Measurements from ENCODE around the gene NR6A1.

NR6A1 gene

GRCh38 chr9:124795881-124796431 is 24.8 kb upstream of the NR6A1 start:
- no peak for DNase-seq

- no peak for DNase-seq
These were observed 23.9 kb upstream of the NR6A1 start for GRCh38 chr9:124794902-124795491.

DNA sequence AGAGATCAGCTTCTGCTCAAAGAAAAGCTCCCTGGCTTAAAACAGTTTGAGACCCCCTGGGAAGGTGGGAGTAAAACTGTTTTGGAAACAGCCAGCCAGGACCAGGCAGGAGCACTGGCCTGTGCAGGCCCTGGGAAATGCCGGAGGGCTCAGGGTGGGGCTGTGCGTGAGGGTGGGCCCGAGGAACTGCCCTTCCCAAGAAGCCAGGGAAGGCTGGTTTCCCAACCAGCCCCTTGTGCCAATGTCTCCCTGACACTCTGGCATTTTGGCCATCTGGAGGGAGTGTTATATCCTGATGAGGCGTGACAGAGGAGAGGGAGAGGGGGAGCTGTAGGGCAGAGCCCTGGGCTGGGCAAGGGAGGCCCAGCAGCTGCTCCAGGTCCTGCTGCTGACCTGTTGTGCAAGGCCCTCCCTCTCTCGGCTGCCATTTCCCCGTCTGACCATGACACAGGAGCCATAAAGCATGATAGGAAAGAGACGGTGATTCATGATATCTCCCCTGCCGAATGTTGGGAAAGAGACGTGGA is 22.0 kb upstream of the NR6A1 start:
- no peak for DNase-seq

GRCh38 chr9:124792257-124793014 is 21.3 kb upstream of the NR6A1 start:
- DNase-seq, result no peak

DNA sequence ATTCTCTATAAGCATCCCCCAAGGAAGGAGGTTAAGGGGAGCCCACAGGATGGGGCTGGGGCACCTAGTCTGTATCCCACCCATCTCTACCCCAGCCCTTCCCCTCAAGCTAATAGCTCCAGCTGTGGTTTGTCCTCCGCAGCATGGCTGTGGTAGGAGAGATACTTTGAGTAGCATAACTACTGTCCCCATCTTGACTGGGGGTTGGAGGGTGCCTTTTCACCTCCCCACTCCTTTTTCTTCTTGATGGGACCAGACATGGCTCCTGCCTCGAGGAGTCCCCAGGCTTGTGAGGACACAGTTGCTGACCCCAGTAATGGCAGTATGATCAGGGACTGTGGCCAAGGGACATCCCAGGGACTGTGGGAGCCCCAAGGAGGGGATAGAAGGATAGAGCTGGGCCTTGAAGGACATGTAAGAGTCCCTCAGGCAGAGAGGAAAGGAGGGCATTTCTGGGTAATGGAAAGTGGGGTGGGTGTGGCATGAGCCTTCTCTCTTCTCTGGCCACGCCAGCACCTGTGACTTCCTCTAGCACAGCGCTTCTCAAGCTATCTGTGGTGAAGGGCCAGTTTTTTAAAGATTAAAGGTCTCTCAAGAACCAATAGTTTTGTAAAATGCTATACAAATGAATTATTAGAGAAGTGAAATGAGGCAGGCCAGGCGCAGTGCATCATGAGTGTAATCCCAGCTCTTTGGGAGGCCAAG is 19.8 kb upstream of the NR6A1 start:
- DNase-seq, result no peak

DNA sequence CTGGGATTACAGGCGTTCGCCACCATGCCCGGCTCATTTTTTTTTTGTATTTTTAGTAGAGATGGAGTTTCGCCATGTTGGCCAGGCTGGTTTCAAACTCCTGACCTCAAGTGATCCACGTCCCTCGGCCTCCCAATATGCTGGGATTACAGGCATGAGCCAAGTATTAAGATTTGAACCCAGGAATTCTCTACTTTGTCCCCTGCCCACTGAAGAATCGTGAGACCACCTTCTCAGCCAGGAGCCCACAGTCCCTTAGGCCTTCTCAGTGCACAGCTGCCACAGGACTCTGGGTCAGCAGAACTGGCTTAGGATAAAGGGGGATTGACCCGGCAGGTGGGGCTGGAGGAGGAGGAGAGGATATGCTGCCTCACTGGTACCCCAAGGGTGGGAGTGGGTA is 19.2 kb upstream of the NR6A1 start:
- no peak for DNase-seq

- no peak for DNase-seq
These were observed 18.4 kb upstream of the NR6A1 start for GRCh38 chr9:124789531-124789930.

DNA sequence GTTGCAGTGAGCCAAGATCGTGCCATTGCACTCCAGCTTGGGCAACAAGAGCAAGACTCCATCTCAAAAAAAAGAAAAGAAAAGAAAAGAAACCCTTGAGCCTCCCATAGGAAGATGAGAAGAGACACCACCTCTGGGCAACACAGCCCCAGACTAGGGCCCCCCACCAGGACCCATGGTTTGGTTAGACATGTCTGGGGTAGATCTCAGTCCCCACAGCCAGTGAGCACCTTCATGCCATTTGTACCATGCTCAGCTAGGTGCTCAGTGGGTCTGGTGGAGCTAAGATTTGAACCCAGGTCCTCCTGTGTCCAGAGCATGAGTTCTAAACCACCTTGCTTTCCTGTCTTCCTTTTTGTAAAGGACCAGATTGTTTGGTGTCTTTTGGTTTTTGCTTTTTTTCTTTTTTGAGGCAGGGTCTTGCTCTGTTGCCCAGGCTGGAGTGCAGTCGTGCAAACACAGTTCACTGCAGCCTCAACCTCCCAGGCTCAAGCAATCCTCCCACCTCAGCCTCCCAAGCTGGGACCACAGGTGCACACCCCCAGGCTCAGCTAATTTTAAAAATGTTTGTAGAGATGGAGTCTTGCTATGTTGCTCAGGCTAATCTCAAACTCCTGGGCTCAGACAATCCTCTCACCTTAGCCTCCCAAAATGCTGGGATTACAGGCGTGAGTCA is 17.6 kb upstream of the NR6A1 start:
- no peak for DNase-seq

DNA sequence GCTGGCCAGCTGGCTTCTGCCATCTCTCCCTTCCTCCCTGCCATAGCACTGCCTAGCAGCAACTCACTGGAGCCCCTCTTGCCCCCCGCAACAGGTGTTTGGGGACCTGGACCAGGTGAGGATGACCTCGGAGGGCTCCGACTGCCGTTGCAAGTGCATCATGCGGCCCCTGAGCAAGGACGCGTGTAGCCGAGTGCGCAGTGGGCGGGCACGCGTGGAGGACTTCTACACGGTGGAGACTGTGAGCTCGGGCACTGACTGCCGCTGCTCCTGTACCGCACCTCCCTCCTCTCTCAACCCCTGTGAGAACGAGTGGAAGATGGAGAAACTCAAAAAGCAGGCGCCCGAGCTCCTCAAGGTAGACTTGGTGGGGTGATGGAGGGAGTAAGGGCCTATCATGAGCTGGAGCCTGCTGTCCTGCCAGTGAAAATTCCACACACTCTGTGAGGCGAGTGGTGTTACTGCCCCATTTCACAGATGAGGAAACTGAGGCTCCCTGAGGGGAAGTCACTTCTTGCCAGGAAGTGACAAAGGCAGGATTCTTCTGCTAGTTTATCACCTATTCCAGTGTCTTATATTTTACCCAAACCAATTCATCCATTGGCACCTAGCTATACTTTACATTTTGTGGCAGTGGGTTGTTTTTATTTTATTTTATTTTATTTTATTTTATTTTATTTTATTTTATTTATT is 15.9 kb upstream of the NR6A1 start:
- no peak for DNase-seq

- DNase-seq, result no peak
These were observed 13.4 kb upstream of the NR6A1 start for GRCh38 chr9:124784509-124784908.

DNA sequence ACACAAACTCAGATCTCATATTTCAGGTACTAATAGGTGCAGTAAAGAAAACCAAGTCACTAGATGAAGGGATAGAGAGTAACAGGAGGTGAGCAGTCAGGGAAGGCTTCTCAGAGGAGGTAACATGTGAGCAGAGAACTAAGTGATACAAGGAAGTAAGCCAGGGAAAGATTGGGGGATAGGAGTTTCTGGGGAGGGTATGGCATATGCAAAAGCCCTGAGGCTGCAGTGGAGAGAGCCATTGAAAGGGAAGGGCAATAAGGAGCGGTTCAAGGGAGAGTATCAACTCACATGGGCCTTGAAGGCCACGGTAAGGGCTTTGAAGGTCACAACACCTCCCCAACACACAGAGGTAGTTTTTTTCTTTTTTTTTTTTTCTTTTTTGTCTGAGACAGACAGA is 12.7 kb upstream of the NR6A1 start:
- DNase-seq, result peak in 1 of 2 donors; percentile 7

- peak in 1 of 2 donors; percentile 15 for DNase-seq
These were observed 11.8 kb upstream of the NR6A1 start for GRCh38 chr9:124782661-124783574.

DNA sequence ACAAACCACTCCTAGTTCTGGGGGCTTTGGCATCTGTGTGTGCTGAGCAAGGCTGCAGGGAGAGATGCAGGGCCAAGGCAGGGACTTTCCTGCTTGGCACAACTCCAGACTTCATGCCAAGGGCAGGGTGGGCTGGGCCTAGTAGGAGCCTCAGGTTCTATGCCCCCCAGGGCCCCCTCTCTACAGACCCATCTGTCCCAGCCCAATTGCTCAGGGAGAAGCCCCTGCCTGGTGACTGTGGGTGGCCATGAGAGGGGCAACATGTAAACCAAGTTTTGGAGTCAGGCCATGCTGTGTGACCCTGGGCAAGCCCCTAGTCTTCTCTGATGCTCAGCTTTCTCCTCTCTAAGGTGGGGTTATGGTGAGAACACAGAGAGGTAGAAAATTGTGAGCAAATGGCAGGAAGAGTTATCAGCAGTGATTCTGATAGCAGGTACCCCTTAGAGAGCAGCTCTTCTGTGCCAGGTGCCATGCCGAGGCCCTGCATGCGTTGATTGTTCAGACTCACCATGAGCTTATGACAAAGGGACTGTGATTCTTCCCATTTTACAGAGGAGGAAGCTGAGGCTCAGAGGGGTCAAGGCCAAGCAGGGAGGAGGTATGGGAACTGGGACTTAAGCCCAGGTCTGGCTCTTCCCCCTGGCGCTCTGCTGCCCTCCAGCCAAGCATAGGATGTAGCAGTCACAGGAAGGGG is 11.0 kb upstream of the NR6A1 start:
- DNase-seq, result peak in 1 of 2 donors; percentile 14

- DNase-seq, result no peak
These were observed 9.6 kb upstream of the NR6A1 start for GRCh38 chr9:124780757-124781151.

- peak in 1 of 2 donors; percentile 4 for DNase-seq
These were observed 9.1 kb upstream of the NR6A1 start for GRCh38 chr9:124780060-124780756.

GRCh38 chr9:124779368-124780059 is 8.4 kb upstream of the NR6A1 start:
- peak in 1 of 2 donors; percentile 12 for DNase-seq

- DNase-seq, result peak in 1 of 2 donors; percentile 10
These were observed 7.7 kb upstream of the NR6A1 start for GRCh38 chr9:124778575-124779367.

DNA sequence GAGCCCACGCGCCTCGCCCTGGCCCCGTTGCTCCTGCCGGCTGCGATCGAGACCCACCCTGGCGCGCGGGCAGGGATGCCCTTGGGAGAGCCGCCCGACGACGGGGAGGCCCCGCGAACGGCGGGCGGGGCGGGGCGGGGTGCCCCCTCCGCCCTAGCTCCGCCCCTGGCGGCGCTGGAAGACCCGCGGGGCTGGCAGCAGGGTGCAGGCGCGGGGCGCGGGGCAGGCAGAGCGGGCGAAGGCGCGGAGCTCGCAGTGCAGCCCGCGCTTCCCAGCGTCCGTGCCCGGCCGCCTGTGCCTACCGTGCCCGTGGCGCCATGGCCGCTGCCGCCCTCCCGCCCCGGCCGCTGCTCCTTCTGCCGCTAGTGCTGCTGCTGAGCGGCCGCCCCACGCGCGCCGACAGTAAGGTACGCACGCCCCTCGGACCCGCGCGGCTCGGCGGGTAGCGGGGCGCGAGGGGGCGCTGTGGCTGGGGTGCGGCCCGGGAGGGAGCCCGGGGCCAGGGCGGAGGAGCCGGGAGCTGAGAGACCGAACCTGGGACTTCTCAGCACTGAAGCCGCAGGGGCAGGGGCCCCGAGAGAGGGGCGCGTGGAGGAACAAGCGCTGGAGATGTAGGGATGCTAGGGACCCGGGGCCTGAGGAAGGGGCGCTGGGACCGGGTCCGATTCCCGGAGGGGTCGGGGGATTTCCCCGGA is 6.0 kb upstream of the NR6A1 start, which contains the start of gene OLFML2A:
OLFML2A (plus strand) TSS at position 180 of the 695 bp plus-strand sequence; CDS start at position 318, 138 bp downstream.
- DNase-seq, result peak; percentile 25 to 38

All from stimulated activated CD4-positive, alpha-beta T cell treated with anti-CD3 and anti-CD28 coated beads, Interleukin-2, amount 100 ng/mL, for 24 hours (primary cell).